ENCODE data around the gene TCEA3.
"Not testable (repeated sequence)": the region's sequence is repeated elsewhere in the genome, so short reads cannot be mapped to it uniquely, and the experiment has no call there.

TCEA3 gene

GRCh38 chr1:23392125-23392855, 32.3 kb downstream of the TCEA3 start:
- no peak for DNase-seq (ENCODE audit: low read depth)

- no peak for DNase-seq (ENCODE audit: low read depth)
Observed at GRCh38 chr1:23389837-23390321, 34.7 kb downstream of the TCEA3 start.

DNA sequence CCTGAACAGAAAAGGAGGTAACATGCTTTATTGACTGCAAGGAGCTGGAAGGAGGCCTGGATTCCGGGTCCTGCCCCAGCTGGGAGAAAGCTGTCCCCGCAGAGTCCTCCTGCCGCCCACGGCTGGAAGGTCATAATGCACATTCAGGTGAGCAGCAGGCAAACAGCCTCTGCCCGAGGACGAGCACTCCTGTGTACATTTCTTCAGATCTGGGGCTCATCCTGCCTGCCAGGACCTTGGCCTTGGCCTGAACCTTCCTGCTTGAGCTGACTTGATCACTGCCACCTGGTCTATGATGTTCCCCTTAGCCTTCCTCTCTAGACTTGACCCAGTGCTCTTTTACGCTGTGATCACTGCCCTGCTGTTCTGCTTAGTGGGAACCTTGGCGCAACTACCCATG, 37.1 kb downstream of the TCEA3 start:
- DNase-seq (ENCODE audit: low read depth): no peak

DNA sequence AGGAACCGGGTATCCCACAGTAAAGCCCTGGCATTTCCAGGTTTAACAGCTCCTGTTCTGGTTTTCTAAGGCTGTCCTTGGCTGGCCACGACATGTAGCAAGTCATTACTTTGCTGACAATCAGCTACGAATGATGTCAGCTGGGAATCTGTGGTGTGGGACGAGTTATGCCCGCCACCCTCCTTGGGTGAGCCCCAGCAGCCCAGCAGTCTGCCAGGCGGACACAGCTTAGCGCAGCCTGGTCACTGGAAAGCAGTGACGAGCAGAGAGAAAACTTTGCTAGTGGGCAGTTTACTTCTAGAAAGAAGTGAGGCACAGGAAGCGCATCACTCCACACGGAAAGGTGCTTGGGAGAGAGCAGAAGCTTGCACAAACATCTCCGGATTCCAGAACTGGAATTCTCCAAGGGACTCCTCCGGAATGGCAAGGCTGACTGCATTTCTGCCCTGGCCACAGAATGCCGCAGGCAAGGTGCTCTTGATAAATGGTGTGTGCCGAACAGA, 39.4 kb downstream of the TCEA3 start:
- DNase-seq (ENCODE audit: low read depth): no peak

DNA sequence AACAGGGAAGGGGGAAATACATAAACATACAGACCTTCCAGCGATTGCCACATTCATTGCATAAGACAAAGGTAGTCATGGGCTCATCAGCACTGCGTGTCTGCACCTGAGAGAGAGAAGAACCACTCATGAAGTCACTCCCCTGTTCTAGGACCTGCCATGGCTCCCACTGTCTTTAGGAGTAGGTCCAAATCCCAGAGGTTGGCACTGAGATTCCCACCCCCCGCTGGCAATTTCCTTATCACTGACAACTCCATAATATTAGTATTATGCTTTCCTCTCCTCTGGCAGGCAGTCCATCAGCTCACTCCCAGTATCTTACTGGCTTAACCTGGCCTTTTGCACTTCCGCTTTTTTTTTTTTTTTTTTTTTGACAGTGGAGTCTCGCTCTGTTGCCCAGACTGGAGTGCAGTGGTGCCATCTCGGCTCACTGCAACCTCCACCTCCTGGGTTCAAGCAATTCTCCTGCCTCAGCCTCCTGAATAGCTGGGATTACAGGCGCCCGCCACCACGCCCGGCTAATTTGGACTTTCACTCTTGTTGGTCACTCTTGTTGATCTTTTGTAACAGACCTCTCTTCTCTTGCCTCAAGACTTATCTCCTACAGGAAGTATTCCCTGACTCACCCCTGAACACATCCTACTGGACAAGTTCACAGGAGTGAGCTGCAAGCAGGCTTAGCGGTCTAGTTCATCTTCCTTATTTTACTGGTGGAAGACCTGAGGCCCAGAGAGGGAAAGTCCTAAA, 40.1 kb downstream of the TCEA3 start:
- no peak for DNase-seq (ENCODE audit: low read depth)

DNA sequence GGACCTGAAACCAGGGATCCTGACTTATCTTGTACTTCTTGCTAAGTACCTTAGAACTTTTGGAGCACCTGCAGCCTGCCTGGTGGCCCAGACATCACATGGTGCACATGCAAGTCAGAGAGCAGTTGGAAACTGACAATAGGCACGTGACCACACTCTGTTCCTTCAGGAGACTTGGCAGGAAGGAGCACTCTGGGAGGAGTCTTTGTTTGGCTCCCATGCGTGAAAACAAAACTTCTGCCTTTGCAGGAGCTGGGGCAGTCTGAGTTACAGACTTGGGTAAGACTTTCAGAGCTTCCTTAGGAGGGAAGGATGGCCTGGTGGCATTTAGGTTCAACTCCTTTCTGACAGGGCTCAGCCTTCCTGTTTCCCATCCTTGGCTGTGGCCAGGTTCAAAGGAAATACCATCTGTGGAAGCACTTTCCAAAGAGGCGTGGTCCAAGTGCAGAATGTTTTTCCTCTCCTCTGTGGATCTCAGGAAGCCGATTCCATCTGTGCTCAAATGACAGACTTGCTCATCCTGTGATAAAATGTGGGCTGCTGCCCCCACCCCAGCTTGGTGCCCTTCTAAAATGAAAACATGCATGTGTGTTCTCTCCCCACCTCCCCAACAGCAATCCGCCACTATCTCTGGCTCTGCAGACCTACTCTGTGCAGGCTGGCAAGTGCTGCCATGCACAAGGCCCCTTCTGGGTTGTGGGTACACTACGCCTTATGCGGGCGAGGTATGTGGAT, 40.8 kb downstream of the TCEA3 start:
- DNase-seq (ENCODE audit: low read depth): no peak

DNA sequence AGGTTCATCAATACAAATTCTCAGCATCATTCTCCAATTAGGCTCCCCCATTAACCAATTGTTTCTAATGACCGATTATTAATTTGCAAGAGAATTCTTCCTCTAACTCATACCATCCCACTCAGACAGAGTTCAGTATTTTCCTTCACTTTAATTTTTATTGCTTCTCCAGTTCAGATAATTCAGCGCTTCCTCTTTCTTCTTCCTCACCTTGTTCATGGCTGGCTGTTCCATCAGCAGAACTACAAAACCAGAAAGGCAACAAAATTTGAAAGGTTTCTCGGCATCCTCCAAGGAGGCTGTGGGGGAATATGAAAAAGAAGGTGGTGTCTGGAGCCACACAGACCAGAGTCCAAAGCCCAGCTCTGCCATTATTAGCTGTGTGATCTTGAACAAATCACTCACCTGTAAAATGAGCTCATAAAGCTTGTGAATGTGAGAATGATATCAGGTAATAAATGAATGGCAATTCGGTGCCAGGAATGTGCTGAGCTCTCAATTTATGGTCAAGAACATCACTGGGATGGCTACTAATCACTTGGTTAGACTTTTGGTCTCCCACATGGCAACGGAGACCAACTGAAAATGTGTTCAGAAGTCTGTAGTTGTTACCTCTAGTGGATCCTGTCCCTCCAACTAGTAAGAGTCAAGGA, 43.2 kb downstream of the TCEA3 start:
- DNase-seq (ENCODE audit: low read depth): no peak

DNA sequence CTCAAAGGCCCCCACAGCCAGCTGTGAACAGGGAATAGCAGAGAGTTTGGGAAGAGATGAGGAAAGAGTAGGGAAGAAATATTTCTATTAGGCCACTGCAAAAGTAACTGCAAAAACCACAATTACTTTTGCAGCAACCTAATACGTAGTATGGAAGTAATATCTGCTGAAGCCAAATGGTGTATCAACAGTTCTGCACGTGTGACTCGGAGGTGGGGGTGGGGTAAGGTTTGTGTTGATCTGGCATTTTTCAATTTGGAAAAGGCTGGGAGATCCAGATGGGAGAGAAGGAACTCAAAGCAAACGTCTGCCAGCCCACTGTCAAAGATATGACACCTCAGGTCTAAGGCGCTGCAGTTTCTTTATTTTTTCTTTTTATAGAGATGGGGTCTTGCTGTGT, 43.8 kb downstream of the TCEA3 start:
- no peak for DNase-seq (ENCODE audit: low read depth)

DNA sequence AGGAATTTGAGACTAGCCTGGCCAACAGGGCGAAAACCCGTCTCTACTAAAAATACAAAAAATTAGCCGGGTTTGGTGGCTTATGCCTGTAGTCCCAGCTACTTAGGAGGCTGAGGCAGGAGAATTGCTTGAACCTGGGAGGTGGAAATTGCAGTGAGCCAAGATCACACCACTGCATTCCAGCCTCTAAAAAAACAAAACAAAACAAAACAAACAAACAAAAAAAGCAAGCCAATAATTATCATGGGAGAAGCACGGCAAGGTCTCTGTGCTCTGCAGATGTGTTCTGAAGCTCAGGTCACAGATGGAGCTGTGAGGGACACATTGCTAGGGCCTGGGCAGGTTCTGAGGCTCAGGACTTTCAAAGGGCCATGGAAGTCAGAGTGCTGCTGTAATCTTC, 44.3 kb downstream of the TCEA3 start:
- not testable (repeated sequence) for DNase-seq (ENCODE audit: low read depth)

DNA sequence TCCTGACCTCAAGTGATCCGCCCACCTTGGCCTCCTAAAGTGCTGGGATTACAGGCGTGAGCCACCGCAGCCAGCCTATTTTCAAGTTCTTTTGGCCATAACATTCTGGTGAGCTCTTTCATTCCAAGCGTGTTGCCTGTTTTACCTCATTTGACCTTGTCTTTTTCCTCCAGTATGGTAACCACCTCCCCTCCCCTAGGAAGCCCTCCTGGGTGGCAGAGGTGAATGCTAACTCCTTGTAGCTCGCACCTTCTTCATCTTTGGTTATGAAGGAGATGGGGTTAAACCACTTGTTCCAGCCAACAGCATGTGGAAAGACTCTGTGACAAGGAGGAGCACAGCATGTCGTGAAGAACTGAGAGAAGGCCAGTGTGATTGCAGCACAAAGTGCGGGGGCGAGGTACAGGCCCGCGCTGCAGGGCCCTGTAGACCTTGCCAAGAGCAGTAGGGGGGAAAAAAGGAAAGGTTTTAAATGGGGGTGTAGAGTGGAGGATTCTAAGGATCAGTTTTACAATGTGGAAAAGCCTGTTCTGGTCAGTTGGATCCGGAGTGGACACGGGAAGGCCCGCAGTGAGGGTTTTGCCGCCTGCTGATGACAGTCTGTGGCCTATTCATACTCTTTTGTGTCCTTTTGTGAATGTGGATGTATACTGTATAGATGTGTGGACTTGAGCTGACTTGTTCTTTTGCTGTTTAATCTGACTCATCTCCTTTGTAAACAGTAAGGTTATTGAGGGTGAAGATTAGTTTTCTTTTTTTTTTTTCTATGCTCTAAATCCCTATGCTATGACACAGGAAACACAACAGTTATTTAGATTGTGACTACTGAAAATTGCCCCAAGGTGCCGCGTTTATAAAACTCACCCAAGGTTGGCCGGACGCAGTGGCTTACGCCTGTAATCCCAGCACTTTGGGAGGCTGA, 47.4 kb downstream of the TCEA3 start:
- no peak for DNase-seq (ENCODE audit: low read depth)

DNA sequence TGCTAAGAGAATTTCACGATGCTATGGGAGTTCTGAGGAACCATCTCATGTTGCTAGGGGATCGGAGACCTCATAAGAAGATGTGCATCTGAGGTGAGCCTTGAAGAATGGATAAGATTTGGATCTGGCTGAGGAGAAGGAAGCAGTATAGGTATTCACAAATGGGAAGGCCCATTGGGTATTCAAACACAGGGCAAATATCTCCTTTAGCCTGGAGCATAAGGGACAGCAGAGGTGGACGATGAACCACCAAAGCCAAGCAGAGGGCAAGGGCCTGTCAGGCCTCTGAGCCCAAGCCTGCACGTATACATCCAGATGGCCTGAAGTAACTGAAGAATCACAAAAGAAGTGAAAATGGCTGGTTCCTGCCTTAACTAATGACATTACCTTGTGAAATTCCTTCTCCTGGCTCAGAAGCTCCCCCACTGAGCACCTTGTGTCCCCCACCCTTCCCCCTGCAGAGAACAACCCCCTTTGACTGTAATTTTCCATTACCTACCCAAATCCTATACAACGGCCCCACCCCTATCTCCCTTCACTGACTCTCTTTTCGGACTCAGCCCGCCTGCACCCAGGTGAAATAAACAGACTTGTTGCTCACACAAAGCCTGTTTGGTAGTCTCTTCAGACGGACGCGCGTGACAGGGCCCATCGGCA, 50.3 kb downstream of the TCEA3 start:
- DNase-seq (ENCODE audit: low read depth): not testable (repeated sequence)

DNA sequence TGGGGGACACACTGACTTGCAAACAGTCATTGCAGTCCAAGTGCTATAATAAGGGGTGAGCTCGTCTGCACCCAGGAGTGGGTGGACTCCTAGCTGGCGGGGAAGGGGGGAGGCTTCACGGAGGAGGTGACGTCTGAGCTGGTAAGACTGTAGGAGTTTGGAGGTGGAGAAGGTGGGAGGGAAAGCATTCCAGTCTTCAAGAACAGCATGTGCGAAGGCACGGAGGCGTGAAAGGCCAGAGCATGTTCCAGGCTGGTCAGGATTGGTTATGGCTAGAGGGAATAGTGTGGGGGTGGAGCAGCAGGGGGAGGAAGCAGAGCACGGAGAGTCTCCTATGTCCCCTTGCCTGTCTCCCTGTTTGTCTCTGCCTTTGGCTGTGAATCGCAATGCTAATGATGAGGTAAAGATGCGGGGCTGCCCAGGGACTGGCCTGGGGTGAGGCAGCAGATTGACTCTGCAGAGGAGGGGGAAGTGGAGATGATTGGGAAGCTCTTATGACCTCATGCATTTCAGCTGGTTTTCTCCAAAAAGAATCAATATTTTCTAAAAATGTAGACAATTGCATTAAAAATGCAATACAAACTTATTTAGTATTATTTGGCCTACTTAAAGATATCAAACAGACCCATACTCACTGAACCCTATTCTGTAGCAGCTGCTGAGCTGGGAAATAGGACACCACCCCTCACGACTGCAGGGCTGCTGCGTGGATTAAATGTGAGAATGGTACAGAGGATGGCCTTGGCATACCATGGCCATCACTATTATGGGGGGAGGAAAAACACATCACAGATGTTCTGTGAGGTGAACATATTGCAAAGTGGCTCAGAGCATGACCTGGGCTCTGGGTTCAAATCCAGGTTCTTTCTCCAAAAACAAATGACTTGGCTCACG, 52.3 kb downstream of the TCEA3 start:
- DNase-seq (ENCODE audit: low read depth): no peak

GRCh38 chr1:23370709-23371584, 53.6 kb downstream of the TCEA3 start:
- DNase-seq (ENCODE audit: low read depth): no peak

- no peak for DNase-seq (ENCODE audit: low read depth)
Observed at GRCh38 chr1:23370330-23370708, 54.2 kb downstream of the TCEA3 start.

GRCh38 chr1:23369335-23370013, 55.1 kb downstream of the TCEA3 start, which contains the start of gene ZNF436:
TSS of gene ZNF436 (minus strand) at chr1:23369836. CDS start at chr1:23368005, 1,831 bp downstream.
- DNase-seq (ENCODE audit: low read depth): no peak

GRCh38 chr1:23368562-23369334, 55.8 kb downstream of the TCEA3 start:
- DNase-seq (ENCODE audit: low read depth): no peak
